ENCODE measurements around the gene ADAMTS14. TPM values are rescaled to one million over a fixed set of nuclear protein-coding genes. Genes with fewer than 3 reads are reported as not detected.

ADAMTS14 gene
- total RNA-seq, result under 0.01 and 0.34 TPM in 2 replicates

GRCh38 chr10:70672165-70673042 lies at the start of gene ADAMTS14:
ADAMTS14 (plus strand) TSS chr10:70672506; CDS start chr10:70672803, 297 bp downstream.

GRCh38 chr10:70785190-70785589 lies 112.9 kb downstream of the ADAMTS14 start, which contains the start of gene TBATA:
TBATA (minus strand) TSS chr10:70785377; CDS start chr10:70783379, 1,998 bp downstream.

Other genes starting within 250 kb of the ADAMTS14 start
- not detected in 2 replicates for gene NODAL, start 230.8 kb upstream of the ADAMTS14 start, total RNA-seq
- gene PALD1, start 193.7 kb upstream of the ADAMTS14 start, total RNA-seq, result 1.3 and 1.5 TPM in 2 replicates
- not detected in 2 replicates for gene PRF1, start 69.8 kb upstream of the ADAMTS14 start, total RNA-seq
- gene TBATA, start 112.9 kb downstream of the ADAMTS14 start, total RNA-seq, result not detected in 2 replicates
- gene SGPL1, start 143.4 kb downstream of the ADAMTS14 start, total RNA-seq, result 16.0 and 16.2 TPM in 2 replicates
- 64.6 and 65.7 TPM in 2 replicates for gene PCBD1, start 216.1 kb downstream of the ADAMTS14 start, total RNA-seq

Measured in bronchus fibroblast of lung (primary cell).